NCI-H82 (cell line): ENCODE measurements around the gene INSM2.

Source experiments
- DNase-seq: peaks from one replicate; lab custom pipeline; 2025; lab: John Stamatoyannopoulos, UW

Gene INSM2

DNA sequence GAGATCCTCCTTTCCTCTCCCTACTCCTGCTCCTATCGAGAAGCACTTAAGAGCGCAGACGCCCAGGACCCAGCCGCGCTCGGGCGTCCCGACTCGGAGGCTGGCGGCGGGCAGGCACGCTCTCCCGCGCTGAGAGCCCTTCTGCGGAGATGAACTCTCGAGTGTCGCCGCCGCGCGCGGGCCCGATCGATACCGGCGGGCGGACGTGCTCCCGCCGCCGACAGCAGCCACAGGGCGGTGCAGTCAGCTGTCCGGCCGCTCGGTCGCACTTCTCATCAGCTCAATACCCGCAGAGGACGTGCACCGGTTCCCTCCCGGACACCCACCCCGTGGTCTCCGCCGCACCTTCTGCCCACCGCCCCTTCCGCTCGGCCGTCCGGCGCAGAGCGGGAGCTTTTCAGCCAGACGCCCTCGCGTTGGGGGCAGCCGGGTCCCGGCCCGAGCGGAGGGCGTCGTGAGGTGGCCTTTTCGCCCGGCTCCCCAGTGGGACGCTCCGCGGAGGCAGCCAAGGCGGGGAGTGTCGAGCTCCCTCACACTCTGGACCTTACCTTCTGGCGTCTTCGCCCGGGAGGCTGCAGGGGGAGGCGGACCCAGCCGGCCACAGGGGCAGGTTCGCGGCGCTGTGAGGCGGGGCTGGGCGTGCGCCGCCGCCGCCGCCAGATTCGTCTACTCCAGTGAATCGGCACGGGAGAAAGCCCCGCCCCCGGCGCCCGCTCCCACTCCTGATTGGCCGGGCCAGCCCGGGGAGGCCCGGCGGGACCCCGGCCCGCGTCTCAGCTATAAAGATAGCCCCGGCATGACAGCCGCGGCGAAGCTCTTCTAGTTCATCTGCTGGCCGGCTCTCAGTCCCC lies at the start of gene INSM2:
Gene INSM2, plus strand, starts transcription at position 808 of the 851 bp plus-strand sequence. CDS start 89 bp downstream, outside the sequence.
- peak; percentile 97 for DNase-seq

GRCh38 chr14:35492569-35493014 lies 41.4 kb upstream of the INSM2 start:
- no peak for DNase-seq

DNA sequence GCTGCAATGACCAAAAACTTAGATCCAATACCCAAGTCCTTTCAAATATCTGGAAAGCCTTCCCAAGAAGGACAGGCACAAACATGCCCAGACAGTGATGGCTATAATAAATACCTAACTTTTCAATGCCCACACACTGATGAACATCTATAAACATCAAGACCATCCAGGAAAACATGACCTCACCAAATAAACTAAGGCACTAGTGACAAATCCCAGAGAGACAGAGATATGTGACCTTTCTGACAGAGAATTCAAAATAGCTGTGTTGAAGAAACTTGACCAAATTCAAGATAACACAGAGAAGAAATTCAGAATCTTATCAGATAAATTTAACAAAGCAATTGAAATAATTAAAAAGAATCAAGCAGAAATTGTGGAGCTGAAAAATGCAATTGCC lies 38.7 kb upstream of the INSM2 start:
- no peak for DNase-seq

DNA sequence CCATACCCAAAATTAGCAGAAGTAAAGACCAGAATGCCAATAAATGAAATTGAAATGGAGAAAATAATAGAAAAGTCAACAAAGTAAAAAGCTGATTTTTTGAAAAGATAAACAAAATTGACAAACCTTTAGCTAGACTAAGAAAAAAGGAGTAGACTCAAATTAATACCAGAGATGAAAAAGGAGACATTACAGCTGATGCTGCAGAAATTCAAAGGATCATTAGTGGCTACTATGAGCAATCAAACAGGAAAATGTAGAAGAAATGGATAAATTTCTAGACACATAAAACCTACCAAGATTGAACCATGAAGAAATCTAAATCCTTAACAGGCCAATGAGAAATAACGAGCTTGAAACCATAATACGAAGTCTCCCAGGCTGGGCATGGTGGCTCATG lies 34.8 kb upstream of the INSM2 start:
- no peak for DNase-seq

DNA sequence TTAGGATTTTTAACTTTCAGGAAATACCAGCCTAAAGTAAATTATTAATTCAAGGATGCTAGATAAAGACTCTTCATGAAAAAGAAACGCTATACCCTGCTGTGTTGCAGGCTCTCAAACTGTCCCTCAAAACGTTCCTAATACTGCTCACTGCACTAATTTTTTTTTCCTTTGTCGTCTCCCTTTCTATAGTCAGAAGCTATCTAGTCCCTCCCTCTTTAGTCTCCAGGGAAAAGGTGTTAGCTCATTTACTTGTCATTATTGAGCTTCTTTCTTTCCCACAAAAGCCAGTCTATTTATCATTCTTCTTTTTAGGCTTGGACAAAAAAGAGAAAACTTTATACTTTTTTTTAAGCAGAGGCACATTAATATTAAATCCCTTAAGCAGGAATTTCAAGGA lies 30.3 kb upstream of the INSM2 start:
- peak; percentile 88 for DNase-seq

DNA sequence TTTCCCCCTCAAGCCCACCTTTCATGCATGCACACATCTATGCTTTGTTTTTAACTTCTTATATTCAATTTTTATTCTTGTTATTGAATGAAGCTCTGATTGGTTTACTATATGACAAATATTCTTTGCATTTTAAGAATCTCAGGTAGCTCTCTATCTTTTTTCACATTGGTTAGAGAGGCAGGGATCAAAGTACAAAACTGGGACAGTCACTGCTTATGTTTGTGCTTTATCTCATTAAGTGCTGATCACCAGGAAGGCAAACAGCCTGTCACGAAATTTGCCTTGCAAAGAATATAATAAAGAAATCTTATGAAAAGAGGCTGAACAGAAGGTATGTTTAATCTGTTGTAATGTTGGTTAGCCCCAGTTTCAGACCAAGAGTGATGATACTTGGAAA lies 29.7 kb upstream of the INSM2 start:
- DNase-seq = peak; percentile 74

GRCh38 chr14:35506461-35506860 lies 27.5 kb upstream of the INSM2 start:
- no peak for DNase-seq

DNA sequence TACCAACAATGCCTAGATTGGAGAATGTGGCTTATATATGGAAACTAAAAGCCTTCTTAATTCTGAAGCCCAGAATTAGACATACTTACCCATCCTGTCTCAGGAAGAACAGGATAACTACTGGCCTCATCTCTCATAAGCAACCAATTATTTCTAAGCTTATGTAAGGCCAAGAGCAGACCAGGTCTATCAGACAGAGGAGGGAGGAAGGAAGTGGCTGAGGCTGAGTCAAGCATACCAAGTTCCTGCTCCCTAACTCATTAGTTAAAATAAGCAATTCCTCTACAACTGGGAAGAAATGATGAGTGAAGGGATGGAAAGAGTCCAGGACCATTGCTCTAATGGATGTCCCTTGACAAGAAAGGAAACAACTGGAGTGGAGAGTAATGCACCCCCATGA lies 27.0 kb upstream of the INSM2 start:
- peak; percentile 8 for DNase-seq

- DNase-seq = peak; percentile 39
Observed at GRCh38 chr14:35509846-35510245, 24.1 kb upstream of the INSM2 start.

DNA sequence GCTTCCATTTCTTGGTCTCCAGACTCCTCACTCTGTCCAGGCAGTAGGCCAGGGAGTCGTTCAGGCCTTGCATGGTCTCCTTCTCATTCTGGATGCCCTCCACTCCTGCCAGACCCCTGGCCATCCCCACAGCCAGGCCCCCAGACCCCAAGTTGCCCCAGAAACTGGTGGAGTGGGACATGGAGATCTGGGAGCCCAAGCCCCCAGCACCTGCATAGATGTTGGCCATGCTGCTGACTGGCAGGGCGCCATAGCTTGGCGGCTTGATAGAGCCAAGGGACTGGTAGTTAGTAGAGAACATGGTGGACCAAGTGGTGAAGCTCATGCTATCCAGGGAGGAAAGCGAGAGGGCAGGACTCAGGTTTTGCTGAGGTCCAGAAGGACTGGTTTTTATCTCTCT lies 21.2 kb upstream of the INSM2 start:
- DNase-seq = no peak

- DNase-seq = no peak
Observed at GRCh38 chr14:35515916-35516315, 18.0 kb upstream of the INSM2 start.

GRCh38 chr14:35519986-35520385 lies 14.0 kb upstream of the INSM2 start:
- no peak for DNase-seq

- no peak for DNase-seq
Observed at GRCh38 chr14:35525695-35526094, 8.3 kb upstream of the INSM2 start.

- no peak for DNase-seq
Observed at GRCh38 chr14:35526962-35527361, 7.0 kb upstream of the INSM2 start.

- DNase-seq = no peak
Observed at GRCh38 chr14:35531960-35532747, 1.8 kb upstream of the INSM2 start.

DNA sequence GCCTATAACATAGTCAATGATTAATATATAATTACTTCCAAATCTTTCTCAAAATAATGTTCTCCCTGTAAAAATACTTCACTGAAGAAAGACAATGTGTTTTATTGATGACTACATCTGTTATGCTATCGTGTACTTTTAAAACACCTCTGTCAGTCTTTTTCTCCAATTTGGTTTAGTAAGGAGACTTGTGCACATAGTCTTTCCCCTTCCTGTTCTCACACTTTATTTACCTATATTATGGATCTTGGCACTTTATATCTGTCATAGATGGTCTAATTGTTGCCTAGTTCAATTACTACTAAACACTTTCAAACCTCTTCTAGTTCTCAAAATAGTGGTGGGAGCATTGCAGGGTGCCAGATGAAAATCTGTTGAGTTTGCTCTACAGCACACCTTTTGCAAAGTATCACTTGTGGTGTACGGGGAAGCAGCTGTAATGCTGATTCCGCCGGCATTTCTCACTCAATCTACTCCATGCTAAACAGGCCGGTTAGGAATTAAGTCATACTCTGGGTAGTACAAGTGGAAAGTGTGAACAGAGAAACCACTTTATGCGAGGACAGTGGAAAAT lies 1.1 kb upstream of the INSM2 start:
- no peak for DNase-seq

- DNase-seq = peak; percentile 55
Observed at GRCh38 chr14:35534208-35534872, 376 bp downstream of the INSM2 start.

DNA sequence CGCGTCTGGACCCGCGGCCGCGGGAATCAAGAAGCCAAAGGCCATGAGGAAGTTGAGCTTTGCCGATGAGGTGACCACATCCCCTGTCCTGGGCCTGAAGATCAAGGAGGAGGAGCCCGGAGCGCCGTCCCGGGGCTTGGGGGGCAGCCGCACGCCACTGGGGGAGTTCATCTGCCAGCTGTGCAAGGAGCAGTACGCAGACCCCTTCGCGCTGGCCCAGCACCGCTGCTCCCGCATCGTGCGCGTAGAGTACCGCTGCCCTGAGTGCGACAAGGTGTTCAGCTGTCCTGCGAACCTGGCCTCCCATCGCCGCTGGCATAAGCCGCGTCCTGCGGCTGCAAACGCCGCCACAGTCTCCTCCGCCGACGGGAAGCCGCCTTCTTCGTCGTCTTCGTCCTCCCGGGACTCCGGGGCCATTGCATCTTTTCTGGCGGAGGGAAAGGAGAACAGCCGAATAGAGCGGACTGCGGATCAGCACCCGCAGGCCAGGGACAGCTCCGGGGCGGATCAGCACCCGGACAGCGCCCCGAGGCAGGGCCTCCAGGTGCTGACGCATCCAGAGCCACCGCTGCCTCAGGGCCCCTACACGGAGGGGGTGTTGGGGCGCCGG lies 1.0 kb downstream of the INSM2 start:
- DNase-seq = peak; percentile 55

- peak; percentile 47 for DNase-seq
Observed at GRCh38 chr14:35535483-35536112, 1.6 kb downstream of the INSM2 start.

- no peak for DNase-seq
Observed at GRCh38 chr14:35539969-35540368, 6.0 kb downstream of the INSM2 start.

DNA sequence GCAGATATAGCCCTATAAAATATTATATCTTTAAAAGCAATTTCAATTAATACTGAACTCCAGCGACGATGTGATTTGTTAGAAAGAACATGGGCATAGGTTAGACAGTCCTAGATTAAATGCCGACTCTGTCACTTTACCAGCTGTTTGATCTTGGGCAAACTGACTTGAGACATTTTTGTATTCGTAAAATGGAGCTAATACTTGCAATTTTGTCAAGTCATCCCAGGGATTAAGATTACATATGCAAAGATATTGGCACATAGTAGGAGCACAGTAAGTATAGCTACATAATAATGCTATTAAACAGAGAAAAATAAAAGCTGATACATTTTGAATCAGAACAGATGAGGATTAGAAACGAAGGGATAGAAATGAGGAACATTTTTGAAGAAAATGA lies 9.0 kb downstream of the INSM2 start:
- no peak for DNase-seq
